DMS 273 (cell line): Measurements from ENCODE around the gene RMND5B.
A peak's percentile ranks its signal among the peaks of the same experiment; 100 is the strongest.
"Not testable (repeated sequence)": the region's sequence is repeated elsewhere in the genome, so short reads cannot be mapped to it uniquely, and the experiment has no call there.

Source experiments
- DNase-seq: peaks from one replicate; lab custom pipeline; 2025; ENCODE audit not compliant: unreplicated experiment; lab: John Stamatoyannopoulos, UW

The RMND5B gene

GRCh38 chr5:178113841-178114324, 16.9 kb upstream of the RMND5B start:
- peak; percentile 33 for DNase-seq

GRCh38 chr5:178114325-178115135, 16.3 kb upstream of the RMND5B start:
- DNase-seq = peak; percentile 70

DNA sequence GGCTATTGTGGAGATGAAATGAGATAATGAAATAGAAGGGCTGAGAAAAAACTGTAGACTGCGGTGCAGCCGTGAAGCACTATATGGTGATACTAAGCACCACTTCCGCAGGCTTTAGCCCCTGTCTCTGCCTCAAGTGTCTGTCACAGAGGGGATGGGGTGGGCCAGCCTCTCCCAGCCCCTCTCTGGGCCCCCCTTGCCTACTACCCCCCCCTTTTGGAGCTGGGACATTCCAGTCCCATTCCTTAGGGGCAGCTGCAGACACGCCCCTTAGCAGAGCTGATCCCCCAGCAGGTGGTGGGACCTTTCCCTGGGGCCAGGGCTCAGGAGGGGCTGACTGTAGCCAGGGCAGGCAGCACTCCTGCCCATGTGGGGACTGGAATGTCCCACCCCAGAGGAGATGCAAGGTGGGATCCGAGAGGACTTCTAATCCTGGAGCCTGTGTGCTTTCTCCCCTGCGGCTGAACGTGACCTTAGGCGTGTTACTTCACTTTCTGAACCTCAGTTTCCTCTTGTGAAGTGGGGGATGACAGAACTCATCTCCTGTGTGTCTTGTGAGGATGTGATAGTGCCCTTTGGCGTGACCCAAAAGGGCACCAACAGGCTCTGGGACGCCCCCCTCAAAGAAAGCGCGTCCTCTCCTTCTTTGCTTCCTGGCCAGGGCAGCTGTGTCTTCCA, 15.5 kb upstream of the RMND5B start:
- DNase-seq = no peak

GRCh38 chr5:178115814-178116142, 15.0 kb upstream of the RMND5B start:
- no peak for DNase-seq

GRCh38 chr5:178116143-178116885, 14.5 kb upstream of the RMND5B start:
- DNase-seq = peak; percentile 29

GRCh38 chr5:178117923-178118701, 12.7 kb upstream of the RMND5B start:
- no peak for DNase-seq

GRCh38 chr5:178119915-178120606, 10.8 kb upstream of the RMND5B start:
- peak; percentile 48 for DNase-seq

DNA sequence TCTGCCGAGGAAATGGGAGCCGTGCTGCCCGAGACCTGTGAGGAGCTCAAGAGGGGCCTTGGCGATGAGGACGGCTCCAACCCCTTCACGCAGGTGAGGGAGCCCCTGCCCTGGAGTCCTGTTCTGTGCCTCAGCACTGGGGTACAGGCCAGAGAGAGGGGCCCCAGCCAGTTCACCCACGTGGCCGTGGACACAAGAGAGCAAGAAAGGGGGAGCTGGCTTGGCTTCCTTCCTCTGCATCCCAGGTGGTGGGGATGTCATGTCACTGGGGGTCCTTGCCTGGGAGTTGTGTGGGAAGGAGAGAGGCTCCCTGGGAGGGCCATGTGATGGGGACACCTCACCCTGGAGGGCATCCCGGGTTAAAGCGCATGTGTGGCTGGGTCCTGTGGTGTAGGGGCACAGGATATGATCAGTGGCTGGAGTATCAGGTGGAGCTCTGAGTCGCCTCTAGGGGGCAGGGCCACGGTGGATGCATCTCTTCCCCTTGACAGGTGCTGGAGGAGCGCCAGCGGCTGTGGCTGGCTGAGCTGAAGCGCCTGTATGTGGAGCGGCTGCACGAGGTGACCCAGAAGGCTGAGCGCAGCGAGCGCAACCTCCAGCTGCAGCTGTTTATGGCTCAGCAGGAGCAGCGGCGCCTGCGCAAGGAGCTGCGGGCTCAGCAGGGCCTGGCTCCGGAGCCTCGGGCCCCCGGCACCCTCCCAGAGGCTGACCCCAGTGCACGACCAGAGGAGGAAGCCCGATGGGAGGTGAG, 10.0 kb upstream of the RMND5B start:
- DNase-seq = peak; percentile 98

DNA sequence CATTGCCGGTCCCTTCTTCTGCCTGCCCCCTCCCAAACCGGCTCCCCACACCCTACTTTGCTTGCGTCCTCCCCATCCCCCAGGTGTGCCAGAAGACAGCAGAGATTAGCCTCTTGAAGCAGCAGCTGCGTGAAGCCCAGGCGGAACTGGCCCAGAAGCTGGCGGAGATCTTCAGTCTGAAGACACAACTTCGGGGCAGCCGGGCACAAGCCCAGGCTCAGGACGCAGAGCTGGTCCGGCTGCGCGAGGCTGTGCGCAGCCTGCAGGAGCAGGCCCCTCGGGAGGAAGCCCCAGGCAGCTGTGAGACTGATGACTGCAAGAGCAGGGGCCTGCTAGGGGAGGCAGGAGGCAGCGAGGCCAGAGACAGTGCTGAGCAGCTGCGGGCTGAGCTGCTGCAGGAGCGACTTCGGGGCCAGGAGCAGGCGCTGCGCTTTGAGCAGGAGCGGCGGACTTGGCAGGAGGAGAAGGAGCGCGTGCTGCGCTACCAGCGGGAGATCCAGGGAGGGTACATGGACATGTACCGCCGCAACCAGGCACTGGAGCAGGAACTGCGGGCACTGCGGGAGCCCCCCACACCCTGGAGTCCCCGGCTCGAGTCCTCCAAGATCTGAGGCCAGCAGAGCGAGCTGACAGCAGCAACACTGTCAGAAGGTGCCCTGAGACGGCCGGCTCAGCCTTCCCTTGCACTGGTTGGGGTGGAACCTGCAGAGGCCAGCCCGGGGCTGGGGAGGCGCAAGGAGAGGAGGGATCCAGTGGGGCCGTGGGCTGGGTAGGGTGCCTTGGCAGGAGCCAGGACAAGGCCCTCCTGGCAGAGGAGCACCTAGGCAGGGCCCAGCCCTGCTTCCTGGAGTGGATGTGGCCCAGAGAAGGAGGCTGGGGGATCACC, 9.2 kb upstream of the RMND5B start:
- peak; percentile 46 for DNase-seq

- DNase-seq = no peak
Measured at GRCh38 chr5:178122346-178122745, 8.5 kb upstream of the RMND5B start.

- no peak for DNase-seq
Measured at GRCh38 chr5:178123094-178123965, 7.5 kb upstream of the RMND5B start.

GRCh38 chr5:178123966-178124925, 6.6 kb upstream of the RMND5B start:
- peak; percentile 45 for DNase-seq

- no peak for DNase-seq
Measured at GRCh38 chr5:178125253-178125906, 5.4 kb upstream of the RMND5B start.

- no peak for DNase-seq
Measured at GRCh38 chr5:178126556-178126955, 4.3 kb upstream of the RMND5B start.

- not testable (repeated sequence) for DNase-seq
Measured at GRCh38 chr5:178127300-178128009, 3.4 kb upstream of the RMND5B start.
